HG03520 (cell line): Measurements from ENCODE around the gene CHRNE.
A peak's percentile ranks its signal among the peaks of the same experiment; 100 is the strongest.

Experiments used
- ATAC-seq: cut with Tn5 transposase; IDR thresholded peaks from one replicate; pipeline ENCODE4 v1.9.1; 2021; ENCODE audit warnings: mild to moderate bottlenecking, moderate library complexity; ENCODE audit not compliant: unreplicated experiment

CHRNE gene

DNA sequence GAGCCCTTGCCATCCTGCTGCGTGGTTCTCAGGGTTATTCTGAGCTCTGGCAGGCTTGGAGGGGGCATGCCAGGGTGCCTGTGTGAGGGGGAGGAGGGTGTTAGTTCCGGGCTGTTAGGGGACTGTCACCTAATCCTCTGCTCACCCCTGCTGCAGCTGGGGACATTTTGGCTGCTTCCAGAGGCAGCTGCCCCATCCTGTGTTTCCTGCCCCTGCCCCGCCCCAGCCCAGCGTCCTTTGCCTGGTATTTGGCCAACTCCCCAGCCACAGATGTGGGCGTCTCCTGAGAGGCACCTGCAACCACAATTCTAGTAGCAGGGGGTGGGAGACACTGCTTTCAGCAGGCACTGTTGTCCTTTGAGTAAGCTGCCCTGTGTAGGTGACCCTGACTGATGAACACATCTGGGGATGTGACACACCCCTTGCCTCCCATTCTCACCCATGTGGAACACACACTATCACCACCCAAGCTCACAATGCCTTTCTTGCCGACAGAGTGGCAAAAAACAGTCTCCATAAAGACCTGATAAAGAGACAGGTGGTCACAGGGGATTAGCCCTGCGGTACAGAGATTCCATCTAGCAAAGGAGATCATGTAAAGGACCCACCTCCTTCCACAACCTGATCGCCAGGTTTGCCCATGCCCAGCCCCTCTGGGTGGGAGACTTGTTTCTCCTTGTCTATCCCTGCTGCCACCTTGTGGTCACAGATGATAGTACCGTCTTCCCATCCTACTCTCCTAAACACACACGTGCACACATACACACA lies at the start of gene CHRNE:
Gene CHRNE, minus strand, starts transcription at position 48 of the 768 bp plus-strand sequence. Its CDS starts 35 bp downstream, at position 13.
- ATAC-seq, result no peak

DNA sequence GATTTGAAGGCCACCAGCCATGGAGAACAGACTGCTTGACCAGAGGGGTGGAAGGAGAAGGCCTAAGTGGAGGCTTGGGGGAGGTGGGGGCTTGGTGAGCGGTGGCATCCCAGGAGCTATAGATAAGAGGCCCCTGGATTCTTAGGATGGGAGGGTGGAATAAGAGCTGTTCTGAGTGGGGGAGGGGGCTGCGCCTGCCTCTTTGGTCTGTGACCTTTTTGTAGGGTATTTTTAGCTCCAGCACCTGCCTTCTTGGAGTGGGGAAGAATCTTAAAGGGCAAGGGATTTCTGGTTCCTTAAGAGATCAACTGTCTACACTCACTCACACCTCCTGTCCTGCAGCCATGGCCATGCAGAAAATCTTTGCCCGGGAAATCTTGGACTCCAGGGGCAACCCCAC lies 48.6 kb upstream of the CHRNE start:
- ATAC-seq, result no peak

DNA sequence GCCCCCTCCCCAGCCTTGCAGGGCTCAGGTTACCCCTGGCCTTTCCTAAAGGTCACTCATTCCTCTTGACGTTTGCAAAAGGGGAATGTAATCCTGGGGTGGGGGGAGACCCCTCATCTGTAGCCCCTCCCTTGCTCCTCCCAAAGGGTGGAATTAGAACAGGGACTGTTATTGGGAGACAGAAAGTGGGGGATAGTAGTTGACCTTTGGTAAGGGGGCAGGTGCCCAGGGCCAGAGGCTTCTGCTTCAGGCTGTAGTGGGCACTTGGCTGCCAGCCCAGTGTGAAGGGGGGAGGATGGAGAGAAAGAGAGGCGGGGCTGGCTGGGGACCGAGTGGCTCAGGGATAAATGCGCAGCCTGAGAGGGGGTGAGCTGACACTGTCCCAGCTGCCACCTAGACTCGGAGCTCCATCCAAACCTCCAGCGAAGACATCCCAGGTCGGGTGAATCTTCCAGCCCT lies 47.9 kb upstream of the CHRNE start, which contains the start of gene ENO3:
Gene ENO3, plus strand, starts transcription at position 374 of the 459 bp plus-strand sequence. CDS start 711 bp downstream, outside the sequence.
- no peak for ATAC-seq

DNA sequence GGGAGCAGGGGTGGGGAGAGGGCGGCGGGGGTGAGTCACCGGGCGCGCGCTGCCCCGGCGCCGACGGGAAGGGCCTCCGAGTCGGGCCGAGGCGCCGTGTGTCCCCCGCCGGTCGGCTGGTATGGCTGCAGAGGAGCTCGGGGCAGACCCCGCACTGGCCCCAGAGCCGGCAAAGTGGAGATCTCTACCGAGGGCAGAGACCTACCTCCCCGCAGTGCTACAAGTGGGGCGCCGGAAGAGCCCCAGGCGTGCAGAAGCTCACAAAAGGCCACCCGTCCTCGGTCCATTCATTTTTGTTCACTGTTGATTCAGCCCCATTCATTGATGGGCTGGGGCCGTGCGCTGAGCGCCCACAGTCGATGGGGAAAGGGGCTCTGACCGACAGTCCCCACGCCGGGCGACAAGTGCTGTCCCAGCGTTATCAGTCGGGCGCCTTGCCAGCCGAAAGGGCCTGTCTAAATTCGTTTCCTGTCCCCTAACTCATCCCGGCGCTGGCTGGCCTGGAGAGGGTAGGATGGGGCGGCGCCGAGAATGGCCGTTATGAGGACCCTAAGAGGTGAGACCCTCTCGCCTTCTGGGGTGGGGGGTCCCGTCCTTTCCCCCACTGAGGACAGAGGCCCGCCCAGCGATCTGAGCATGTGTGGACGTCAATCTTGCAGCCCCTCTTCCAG lies 47.3 kb upstream of the CHRNE start:
- no peak for ATAC-seq

DNA sequence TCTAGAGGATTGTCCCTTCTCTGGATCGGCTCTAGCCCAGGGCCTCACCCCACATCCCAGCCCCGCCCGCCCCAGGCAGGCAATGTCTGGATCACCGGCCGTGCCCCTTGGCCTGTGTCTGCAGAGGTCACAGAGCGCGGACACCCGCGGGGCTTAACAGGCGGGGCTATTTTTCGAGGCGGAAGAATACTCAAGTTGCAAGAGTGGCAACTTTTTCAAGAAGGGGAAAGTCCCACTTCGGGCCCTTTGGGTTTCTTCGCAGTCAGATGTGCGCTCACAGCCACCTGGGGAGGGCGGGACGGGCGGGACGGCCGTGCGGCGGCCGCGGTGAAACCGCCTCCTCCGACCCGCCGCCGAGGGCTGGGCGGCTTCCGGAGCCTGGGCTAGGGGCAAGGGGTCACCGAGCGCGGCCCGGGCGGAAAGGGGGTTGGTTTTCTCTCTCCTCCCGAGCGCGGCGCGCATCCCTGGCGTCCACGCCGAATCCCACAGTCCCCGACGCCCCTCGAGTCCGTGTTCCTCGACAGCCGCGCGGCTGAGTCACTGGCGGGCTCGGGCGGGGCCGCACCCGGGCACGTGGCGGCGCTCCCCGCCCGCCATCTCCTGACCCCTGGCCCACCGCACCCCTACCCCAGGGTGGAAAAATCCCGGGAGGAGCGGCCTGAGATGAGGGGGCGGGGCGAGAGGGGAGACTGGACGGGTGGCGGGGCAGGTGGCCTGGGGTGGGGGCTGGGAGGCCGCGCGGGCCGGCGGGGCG lies 46.6 kb upstream of the CHRNE start:
- ATAC-seq, result peak; percentile 32

DNA sequence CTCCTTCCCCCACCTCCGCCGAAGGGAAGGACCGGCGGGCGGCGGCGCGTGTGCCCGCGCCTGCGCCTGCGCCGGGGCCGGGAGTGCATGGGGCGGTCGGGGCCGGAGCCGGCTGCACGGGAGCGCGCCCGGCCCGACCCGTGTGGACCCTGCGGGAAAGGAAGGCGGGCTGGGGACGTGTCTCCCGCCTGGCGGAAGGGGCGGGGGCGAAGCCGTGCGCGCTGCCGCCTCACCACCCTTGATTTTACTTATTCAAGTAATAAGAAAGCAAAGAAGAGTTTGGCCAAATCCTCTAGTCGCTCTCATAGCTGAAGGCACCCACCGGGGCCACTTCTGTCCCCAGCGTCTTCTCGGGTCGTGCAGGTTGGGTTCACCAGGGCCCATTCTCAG lies 46.0 kb upstream of the CHRNE start:
- peak; percentile 33 for ATAC-seq

DNA sequence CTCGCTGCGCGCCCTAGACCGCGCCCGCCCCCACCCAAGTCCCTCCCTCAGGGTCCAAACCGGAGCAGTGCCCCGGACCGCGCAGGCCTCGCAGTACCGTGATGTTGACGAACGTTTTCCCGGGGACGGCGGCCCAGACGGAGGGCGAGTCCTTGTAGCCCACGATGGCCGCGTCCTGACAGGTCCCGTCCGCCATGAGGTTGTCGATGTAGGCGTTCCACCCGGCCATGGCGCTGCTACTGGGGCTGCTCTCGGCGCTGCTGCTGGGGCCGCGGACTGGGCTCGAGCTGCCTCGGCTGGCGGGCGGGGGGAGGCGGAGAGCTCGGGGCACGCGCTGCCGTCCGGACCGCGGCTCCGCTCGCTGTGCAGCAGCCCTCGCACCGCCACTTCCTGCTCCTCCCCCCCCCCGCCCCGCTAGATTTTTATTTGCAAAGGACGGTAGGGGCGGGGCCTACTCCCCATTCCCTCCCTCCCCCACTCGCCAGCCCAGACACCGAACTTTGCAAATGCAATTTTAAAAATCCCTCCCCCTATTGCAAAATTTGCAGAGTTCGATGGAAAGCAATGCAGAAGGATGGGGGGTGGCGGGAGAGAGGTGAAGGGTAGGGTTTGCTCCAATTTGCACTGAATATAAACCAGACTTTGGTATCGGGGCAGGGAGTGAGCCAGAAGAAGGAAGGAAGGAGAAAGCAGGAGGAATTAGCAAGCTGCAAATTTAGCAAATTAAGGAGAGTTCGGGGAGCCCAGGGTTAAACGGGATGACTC lies 45.5 kb upstream of the CHRNE start, which contains the start of gene PFN1:
Gene PFN1, minus strand, starts transcription at position 365 of the 765 bp plus-strand sequence. Its CDS starts 136 bp downstream, at position 229.
- ATAC-seq, result no peak

DNA sequence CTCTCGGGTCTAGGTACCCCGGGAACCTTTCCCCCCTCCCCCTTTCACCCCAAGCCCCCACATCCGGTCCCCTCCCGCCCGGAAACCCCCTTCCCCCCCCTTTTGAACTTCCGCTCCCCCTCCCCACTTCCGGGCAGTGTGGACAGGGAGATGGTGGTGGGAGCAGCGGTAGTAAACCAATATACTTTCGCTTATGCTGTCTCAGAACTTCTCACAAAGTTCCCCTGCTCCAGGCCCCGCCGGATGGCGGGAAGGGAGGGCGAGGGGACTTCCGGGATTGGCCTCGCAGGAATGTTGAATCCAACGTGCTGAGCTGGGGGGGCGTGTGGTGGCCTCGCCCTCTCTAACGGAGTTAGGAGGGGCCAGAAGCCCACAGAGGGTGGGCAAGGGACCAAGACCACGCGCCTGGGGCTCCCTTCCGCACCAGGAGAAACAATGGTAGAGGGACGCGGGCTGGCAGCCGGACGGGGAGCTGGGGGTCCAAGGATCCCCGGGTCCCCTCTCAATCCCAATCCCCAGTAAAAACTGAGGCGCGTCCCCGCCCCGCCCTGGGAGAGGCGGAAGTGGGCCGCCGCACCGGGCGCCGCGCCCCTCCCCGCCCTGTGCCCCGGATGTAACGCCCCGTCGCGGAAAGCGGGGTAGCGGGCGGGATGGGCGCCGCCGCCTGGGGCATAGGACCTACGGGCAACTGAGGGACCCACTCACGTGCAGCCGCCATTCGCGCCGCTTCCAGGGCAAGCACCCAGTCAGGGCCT lies 44.7 kb upstream of the CHRNE start:
- no peak for ATAC-seq

DNA sequence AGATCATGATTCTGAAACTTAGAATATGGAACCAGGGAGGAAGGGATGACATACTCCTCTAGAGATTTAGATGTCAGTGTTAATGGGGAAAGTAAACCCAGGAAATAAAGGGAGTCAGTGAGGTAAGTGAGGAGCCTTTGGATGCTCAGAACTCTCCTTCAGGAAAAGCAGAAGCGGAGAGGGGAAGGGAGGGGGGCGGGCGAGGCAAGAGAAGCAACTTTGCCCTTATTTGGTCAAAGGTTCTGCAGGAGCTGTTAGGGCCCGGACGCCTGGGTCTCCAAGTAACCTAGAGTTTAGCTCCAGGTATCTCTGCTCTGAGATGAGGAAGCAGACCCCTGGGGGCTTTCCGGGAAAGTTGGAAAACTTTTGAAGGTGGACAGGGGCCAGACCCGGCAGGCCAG lies 44.1 kb upstream of the CHRNE start:
- ATAC-seq, result no peak

DNA sequence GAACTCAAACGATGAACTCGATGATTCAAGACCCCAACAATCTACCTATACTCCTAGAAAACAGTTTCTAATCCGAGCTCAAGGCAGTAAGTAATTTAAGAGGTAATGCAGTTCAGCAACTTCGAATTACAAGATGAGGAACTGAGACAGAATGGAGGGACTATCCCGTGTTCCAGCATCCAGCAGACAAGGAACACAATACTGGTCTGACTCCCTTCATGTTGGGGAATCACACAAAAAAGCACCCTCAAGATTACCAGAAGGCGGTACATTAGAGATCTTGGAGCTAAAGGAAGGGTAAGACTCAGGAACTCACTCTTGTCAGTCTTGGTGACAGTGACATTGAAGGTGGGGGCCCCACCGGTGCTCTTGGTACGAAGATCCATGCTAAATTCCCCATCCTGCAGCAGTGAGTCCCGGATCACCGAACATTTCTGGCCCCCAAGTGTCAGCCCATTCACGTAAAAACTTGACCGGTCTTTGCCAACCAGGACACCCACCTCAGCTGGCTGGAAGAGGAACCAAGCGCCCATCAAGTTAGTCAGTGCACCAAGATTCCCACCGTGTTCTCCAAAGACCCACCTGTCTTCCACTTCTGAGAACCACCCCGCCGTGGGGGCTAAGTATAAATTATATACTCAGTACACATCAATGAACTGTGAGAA lies 43.5 kb upstream of the CHRNE start:
- ATAC-seq, result no peak

DNA sequence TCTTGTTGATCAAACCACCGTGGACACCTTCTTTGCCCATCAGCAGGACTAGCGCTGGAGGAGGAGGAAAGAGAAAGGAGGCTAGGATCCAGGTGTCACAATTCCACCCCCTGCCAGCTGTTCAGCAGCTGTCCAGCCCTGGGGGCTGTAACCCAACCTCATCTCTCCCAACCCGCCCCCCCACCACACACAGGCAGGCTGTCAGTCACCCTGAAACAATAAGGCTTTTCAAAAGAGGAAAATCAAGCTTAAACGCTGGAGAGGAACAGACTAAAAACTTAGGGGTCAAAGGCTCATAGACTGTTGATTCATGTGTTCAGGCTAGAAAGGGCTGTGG lies 43.0 kb upstream of the CHRNE start:
- ATAC-seq, result no peak

DNA sequence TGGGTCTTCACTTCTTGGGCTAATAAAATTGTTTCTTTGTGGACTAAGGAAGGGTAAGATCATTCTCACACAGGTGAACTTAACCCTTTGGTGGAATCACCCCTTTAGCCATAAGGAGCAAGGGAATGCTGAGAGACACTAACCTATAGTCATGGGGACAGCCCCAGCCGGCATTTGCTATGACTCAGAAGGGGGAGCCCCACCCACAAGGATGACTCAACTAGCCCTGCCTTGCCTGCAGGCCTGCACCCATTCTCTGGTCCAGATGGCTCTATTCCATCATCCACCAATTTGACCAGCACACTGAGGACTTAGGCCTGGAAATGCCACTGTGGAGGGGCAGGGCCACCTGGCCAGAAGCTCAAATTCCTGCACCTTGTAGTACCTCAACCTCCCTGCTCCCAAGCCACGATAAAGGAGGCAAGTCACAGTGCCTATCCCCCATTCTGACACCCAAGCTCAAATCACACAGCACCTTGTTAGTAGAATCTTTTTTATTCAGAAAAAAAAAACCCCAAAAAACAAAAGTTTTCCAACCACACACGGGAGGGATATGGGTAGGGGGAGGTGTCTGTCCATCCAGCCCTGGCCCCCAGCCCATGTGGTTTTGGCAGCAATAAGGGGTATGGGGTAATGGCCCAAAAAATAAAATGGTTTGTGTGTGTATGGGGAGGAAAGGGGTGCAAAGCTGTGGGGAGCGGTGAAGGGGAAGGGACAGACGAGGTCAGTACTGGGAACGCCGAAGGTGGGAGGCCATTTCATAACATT lies 42.5 kb upstream of the CHRNE start:
- ATAC-seq, result no peak

DNA sequence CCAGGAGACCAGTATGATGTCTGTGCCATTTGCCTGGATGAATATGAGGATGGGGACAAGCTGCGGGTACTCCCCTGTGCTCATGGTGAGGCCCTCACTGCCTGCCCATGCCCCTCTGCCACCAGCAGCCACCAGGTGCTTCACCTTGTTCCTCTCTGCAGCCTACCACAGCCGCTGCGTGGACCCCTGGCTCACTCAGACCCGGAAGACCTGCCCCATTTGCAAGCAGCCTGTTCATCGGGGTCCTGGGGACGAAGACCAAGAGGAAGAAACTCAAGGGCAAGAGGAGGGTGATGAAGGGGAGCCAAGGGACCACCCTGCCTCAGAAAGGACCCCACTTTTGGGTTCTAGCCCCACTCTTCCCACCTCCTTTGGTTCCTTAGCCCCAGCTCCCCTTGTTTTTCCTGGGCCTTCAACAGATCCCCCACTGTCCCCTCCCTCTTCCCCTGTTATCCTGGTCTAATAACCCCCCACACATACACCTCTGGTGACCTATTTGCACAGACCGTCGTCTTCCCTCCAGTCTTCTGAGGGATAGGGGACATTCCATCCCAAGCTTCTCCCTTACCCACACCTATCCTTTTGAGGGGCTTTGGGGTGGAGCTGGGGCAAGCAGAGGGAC lies 41.8 kb upstream of the CHRNE start:
- no peak for ATAC-seq

DNA sequence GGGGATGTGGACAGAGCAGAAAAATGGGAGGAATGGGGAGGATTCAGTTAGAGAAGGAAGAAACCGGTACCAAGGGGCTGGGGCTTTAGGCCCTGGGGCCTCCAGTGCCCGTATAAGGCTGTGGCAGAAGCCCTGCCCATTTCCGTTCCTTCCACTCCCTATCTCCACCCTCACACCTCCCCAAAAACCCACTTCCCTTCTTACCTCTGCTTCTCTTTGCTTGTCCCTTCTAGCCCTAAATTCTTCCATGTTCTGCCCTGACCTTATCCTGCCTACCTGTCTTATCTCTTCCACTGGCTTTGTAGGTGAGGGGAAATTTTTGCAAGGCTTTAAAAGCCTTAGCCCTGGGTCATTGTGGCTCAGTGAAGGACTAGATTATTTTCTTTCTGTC lies 41.3 kb upstream of the CHRNE start:
- ATAC-seq, result no peak

DNA sequence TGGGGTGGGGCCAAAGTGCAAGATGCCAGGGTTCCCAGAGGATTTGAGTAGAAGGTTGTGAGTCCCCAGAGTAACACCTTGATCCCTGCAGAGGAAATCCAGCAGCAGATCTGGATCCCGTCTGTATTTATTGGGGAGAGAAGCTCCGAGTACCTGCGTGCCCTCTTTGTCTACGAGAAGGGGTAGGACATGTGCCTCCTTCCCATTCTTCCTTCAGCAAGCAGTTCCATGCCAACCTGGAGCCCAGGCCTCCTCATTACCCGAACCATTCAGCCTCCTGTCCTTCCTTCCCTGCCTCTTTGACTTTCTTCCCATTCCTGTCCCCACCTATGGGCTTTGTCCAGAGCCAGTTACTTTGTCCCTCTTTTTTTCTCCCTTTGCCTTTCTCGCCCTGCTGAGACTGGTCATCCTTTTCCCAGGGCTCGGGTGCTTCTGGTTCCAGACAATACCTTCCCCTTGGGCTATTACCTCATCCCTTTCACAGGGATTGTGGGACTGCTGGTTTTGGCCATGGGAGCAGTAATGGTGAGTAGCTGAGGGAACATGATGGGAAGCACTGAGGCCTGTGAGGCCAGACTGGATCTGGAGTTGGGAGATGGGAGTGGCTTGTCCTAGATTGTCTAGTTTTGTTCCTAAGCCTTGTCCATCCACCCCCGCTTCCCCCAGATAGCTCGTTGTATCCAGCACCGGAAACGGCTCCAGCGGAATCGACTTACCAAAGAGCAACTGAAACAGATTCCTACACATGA lies 40.0 kb upstream of the CHRNE start:
- no peak for ATAC-seq

DNA sequence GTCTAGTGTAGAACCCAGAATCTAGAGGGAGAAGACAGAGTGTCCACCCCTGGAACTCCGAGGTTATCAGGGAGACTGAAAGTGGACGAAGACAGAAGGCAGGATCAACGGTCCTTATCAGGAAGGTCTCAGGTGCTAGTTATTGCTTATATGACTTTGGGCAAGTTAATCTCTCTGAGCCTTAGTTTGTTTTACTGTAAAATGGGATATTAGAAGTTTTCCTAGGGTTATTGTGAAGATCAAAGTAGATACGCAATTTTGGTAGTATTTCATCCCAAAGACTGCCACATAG lies 38.4 kb upstream of the CHRNE start:
- ATAC-seq, result no peak

DNA sequence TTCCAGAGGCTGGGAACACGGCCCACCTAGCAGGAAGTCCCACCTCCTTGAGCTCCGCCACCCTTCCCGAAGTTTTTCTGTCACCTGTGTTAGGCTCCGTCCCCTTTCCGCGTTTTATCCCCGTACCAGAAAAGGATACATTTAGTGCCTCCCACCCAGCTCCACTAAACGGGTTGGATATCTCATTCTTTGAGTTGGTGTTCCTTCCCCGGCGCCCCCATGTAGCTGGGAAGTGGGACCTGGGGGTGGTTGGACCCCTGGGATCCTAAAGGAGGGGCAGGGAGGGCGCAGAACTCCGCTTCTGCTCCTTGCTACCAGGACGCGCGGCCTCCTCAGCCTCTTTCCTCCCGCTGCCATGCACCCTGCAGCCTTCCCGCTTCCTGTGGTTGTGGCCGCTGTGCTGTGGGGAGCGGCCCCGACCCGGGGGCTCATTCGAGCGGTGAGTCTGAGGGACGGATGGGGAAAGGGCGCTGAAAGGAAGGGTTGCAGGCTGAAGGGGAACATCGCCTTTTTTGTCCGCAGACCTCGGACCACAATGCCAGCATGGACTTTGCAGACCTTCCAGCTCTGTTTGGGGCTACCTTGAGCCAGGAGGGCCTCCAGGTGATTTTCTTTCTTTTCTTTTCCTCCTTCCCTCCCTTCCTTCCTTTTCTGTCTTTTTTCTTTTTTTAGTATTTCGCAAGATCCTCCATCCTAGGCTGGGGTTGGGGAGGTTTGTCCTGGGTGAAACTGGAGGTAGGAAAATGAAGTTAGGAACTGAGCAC lies 37.8 kb upstream of the CHRNE start:
- ATAC-seq, result no peak
